GM23248 (cell line): ENCODE results near the gene TUBG2. TPM values are rescaled to one million over a fixed set of nuclear protein-coding genes. Genes with fewer than 3 reads are reported as not detected.

ENCODE experiments used
- DNase-seq: peaks from one replicate; pipeline ENCODE4 v3.0.0-alpha.2; 2015
- H2AFZ ChIP-seq: fragments of 200-600 bp; sonication (generic); 2 replicates; pipeline ENCODE4 v1.6.1; 2016; ENCODE audit warnings: antibody characterized with exemption
- H3F3A ChIP-seq: fragments of 200-600 bp; sonication (generic); 2 replicates; pipeline ENCODE4 v1.6.1; 2016; ENCODE audit warnings: mild to moderate bottlenecking, antibody characterized with exemption, mixed run types; ENCODE audit not compliant: insufficient read depth
- H3K27ac ChIP-seq: fragments of 200-600 bp; sonication (generic); 2 replicates; pipeline ENCODE4 v1.5.1; 2016; ENCODE audit warnings: mild to moderate bottlenecking
- H3K27me3 ChIP-seq: fragments of 200-600 bp; sonication (generic); replicated peaks from 2 replicates; pipeline ENCODE4 v1.6.1; 2016; ENCODE audit warnings: mild to moderate bottlenecking; ENCODE audit not compliant: insufficient read depth
- H3K36me3 ChIP-seq: fragments of 200-600 bp; sonication (generic); 2 replicates; pipeline ENCODE4 v1.6.1; 2016; ENCODE audit warnings: low read depth, mild to moderate bottlenecking
- H3K4me1 ChIP-seq: fragments of 200-600 bp; sonication (generic); 2 replicates; pipeline ENCODE4 v1.6.1; 2016; ENCODE audit warnings: mild to moderate bottlenecking; ENCODE audit not compliant: insufficient read depth
- H3K4me2 ChIP-seq: fragments of 200-600 bp; sonication (generic); one replicate; pipeline ENCODE4 v1.6.1; 2016; ENCODE audit warnings: mild to moderate bottlenecking; ENCODE audit not compliant: unreplicated experiment
- H3K4me3 ChIP-seq: fragments of 200-600 bp; sonication (generic); 2 replicates; pipeline ENCODE4 v1.5.1; 2016; ENCODE audit warnings: mild to moderate bottlenecking
- H3K79me2 ChIP-seq: fragments of 200-600 bp; sonication (generic); 2 replicates; pipeline ENCODE4 v1.6.1; 2016; ENCODE audit warnings: mild to moderate bottlenecking; ENCODE audit not compliant: insufficient read depth
- H3K9ac ChIP-seq: fragments of 200-600 bp; sonication (generic); 2 replicates; pipeline ENCODE4 v1.6.1; 2016; ENCODE audit warnings: mild to moderate bottlenecking
- H3K9me2 ChIP-seq: fragments of 200-600 bp; sonication (generic); 2 replicates; pipeline ENCODE4 v1.6.1; 2016; ENCODE audit warnings: mixed run types, mild to moderate bottlenecking, moderate library complexity; ENCODE audit not compliant: insufficient read depth
- H3K9me3 ChIP-seq: fragments of 200-600 bp; sonication (generic); one replicate; pipeline ENCODE4 v1.6.1; 2017; ENCODE audit warnings: low read depth
- H4K20me1 ChIP-seq: fragments of 200-600 bp; sonication (generic); 2 replicates; pipeline ENCODE4 v1.6.0; 2016; ENCODE audit not compliant: insufficient read depth
- EZH2 ChIP-seq: fragments of 200-600 bp; sonication (generic); IDR thresholded peaks from 2 replicates; pipeline ENCODE4 v1.6.1; 2018; ENCODE audit warnings: antibody characterized with exemption, mild to moderate bottlenecking; ENCODE audit not compliant: insufficient read depth, poor library complexity, severe bottlenecking
- WGBS, 2 experiments: methylation state at CpG; one replicate each; pipeline ENCODE4 v1.1.6; 2015 to 2017; ENCODE audit warnings: low lambda C conversion rate in 2 of 2, low coverage in 1 of 2; ENCODE audit errors: missing lambda C conversion rate in 2 of 2; 5-methylcytosine and 5-hydroxymethylcytosine counted together
- in situ Hi-C: fragments of 300-500 bp; cut with MboI; formaldehyde crosslinking; loops from 2 replicates; pipeline ENCODE4 v1.15.0; 2020
- microRNA-seq: library from miRNA; unstranded; fragments of <30 nt; microRNA quantifications from one replicate; pipeline ENCODE4, GENCODE V29; 2016; ENCODE audit warnings: borderline number of aligned reads
- polyA plus RNA-seq: library from polyadenylated mRNA; unstranded; fragments of >200 nt; fragmentation: Nextera tagmentation; extraction: Ambion mirVana; gene quantifications from 2 replicates; pipeline ENCODE4 v1.2.1, GENCODE V29; 2016
- small RNA-seq: library from RNA; depleted of rRNA; stranded (forward); fragments of <200 nt; gene quantifications from one replicate; pipeline ENCODE3, GENCODE V24; 2014; ENCODE audit warnings: low read depth, low replicate concordance
- total RNA-seq: library from RNA; depleted of rRNA; stranded (reverse); fragments of >200 nt; shearing (Covaris generic); gene quantifications from 2 replicates; pipeline ENCODE4 v1.2.3, GENCODE V29; 2014; rRNA removed

Gene TUBG2
- total and polyA plus RNA-seq, 2 experiments from 2014 or later: 14.4 to 30.9 TPM

- Histone ChIP-seq H3K9ac (no peak overlapping the region), H3K27ac (no peak overlapping the region)
Measured at GRCh38 chr17:42709561-42709960, 50.5 kb downstream of the TUBG2 start.

More at GRCh38 chr17:42709561-42709960, 50.5 kb downstream of the TUBG2 start:
- Histone ChIP-seq H3K36me3 (peaks cover 65% of the 10 kb centered on the region), H3K4me1 (no peaks in the 10 kb centered on the region), H3K79me2 (no peaks in the 10 kb centered on the region), H3K4me2 (no peak overlapping the region), H4K20me1 (no peaks in the 10 kb centered on the region), H3K27me3 (no peaks in the 10 kb centered on the region), H3K4me3 (no peak overlapping the region), H3F3A (no peaks in the 10 kb centered on the region; the same call in 1 of the 2 replicates), H2AFZ (no peak overlapping the region), H3K9me3 (no peaks in the 10 kb centered on the region), H3K9me2 (no peaks in the 10 kb centered on the region)
- TF ChIP-seq EZH2: no peak
- in situ Hi-C loops: no loop called here
- WGBS, 2 experiments: 96 to 100% methylated on average over 2 of the region's 2 CpGs
- no peak for DNase-seq

Small RNAs within 50 kb of the gene (microRNA-seq; reads per million reads assigned to microRNA genes)
- gene MIR6780A: not detected

Small RNAs within 50 kb of the gene (small RNA-seq; reads per million reads assigned to genes)
- not detected for gene MIR6780A

Other genes starting within 250 kb of the TUBG2 start
- 1,074 and 1,102 TPM in 2 replicates for gene CAVIN1, start 236.0 kb upstream of the TUBG2 start, total RNA-seq
- gene CAVIN1, start 236.0 kb upstream of the TUBG2 start, polyA plus RNA-seq: 666 and 686 TPM in 2 replicates
- gene ATP6V0A1, start 200.4 kb upstream of the TUBG2 start, total RNA-seq: 15.3 and 16.3 TPM in 2 replicates
- gene ATP6V0A1, start 200.4 kb upstream of the TUBG2 start, polyA plus RNA-seq: 21.6 and 26.0 TPM in 2 replicates
- 68.1 and 83.1 TPM in 2 replicates for gene NAGLU, start 123.0 kb upstream of the TUBG2 start, total RNA-seq
- 36.8 and 39.4 TPM in 2 replicates for gene NAGLU, start 123.0 kb upstream of the TUBG2 start, polyA plus RNA-seq
- gene HSD17B1, start 106.4 kb upstream of the TUBG2 start, total RNA-seq: 0.76 and 2.3 TPM in 2 replicates
- 2.6 and 3.0 TPM in 2 replicates for gene HSD17B1, start 106.4 kb upstream of the TUBG2 start, polyA plus RNA-seq
- gene COASY, start 97.1 kb upstream of the TUBG2 start, total RNA-seq: 19.2 and 22.7 TPM in 2 replicates
- 50.1 and 56.9 TPM in 2 replicates for gene COASY, start 97.1 kb upstream of the TUBG2 start, polyA plus RNA-seq
- gene MLX, start 92.2 kb upstream of the TUBG2 start, total RNA-seq: 29.3 and 30.8 TPM in 2 replicates
- 37.0 and 39.3 TPM in 2 replicates for gene MLX, start 92.2 kb upstream of the TUBG2 start, polyA plus RNA-seq
- gene PSMC3IP, start 81.6 kb upstream of the TUBG2 start, total RNA-seq: 8.2 and 8.9 TPM in 2 replicates
- 11.1 and 12.0 TPM in 2 replicates for gene PSMC3IP, start 81.6 kb upstream of the TUBG2 start, polyA plus RNA-seq
- 54.8 and 66.7 TPM in 2 replicates for gene RETREG3, start 49.9 kb upstream of the TUBG2 start, total RNA-seq
- gene RETREG3, start 49.9 kb upstream of the TUBG2 start, polyA plus RNA-seq: 36.3 and 38.0 TPM in 2 replicates
- 42.5 and 53.0 TPM in 2 replicates for gene TUBG1, start 49.6 kb upstream of the TUBG2 start, total RNA-seq
- 91.4 and 95.3 TPM in 2 replicates for gene TUBG1, start 49.6 kb upstream of the TUBG2 start, polyA plus RNA-seq
- gene PLEKHH3, start 17.7 kb downstream of the TUBG2 start, total RNA-seq: 19.0 and 32.2 TPM in 2 replicates
- gene PLEKHH3, start 17.7 kb downstream of the TUBG2 start, polyA plus RNA-seq: 6.4 and 7.5 TPM in 2 replicates
- gene CCR10, start 22.6 kb downstream of the TUBG2 start, total RNA-seq: 1.1 and 3.5 TPM in 2 replicates
- 1.6 and 2.5 TPM in 2 replicates for gene CCR10, start 22.6 kb downstream of the TUBG2 start, polyA plus RNA-seq
- 23.3 and 24.5 TPM in 2 replicates for gene CNTNAP1, start 23.2 kb downstream of the TUBG2 start, total RNA-seq
- 3.2 and 3.6 TPM in 2 replicates for gene CNTNAP1, start 23.2 kb downstream of the TUBG2 start, polyA plus RNA-seq
- gene EZH1, start 85.8 kb downstream of the TUBG2 start, total RNA-seq: 22.4 and 22.5 TPM in 2 replicates
- gene EZH1, start 85.8 kb downstream of the TUBG2 start, polyA plus RNA-seq: 19.9 and 22.8 TPM in 2 replicates
- gene RAMP2, start 101.9 kb downstream of the TUBG2 start, total RNA-seq: 3.7 TPM in 1 of 2 replicates, not detected in the other
- 2.3 and 2.4 TPM in 2 replicates for gene RAMP2, start 101.9 kb downstream of the TUBG2 start, polyA plus RNA-seq
- gene VPS25, start 114.2 kb downstream of the TUBG2 start, total RNA-seq: 93.0 and 96.0 TPM in 2 replicates
- gene VPS25, start 114.2 kb downstream of the TUBG2 start, polyA plus RNA-seq: 103 TPM in 2 replicates
- 3.0 and 3.4 TPM in 2 replicates for gene WNK4, start 121.3 kb downstream of the TUBG2 start, total RNA-seq
- 11.4 and 12.6 TPM in 2 replicates for gene WNK4, start 121.3 kb downstream of the TUBG2 start, polyA plus RNA-seq
- gene COA3, start 139.4 kb downstream of the TUBG2 start, total RNA-seq: 39.1 and 48.0 TPM in 2 replicates
- gene COA3, start 139.4 kb downstream of the TUBG2 start, polyA plus RNA-seq: 125 TPM in 2 replicates
- not detected in 2 replicates for gene CNTD1, start 139.6 kb downstream of the TUBG2 start, total RNA-seq
- 0.14 and 0.71 TPM in 2 replicates for gene CNTD1, start 139.6 kb downstream of the TUBG2 start, polyA plus RNA-seq
- gene BECN1, start 165.0 kb downstream of the TUBG2 start, total RNA-seq: 134 and 191 TPM in 2 replicates
- gene BECN1, start 165.0 kb downstream of the TUBG2 start, polyA plus RNA-seq: 105 and 117 TPM in 2 replicates
- gene PSME3, start 174.1 kb downstream of the TUBG2 start, total RNA-seq: 88.1 and 104 TPM in 2 replicates
- 170 and 176 TPM in 2 replicates for gene PSME3, start 174.1 kb downstream of the TUBG2 start, polyA plus RNA-seq
- 0.13 and 0.22 TPM in 2 replicates for gene AOC2, start 185.3 kb downstream of the TUBG2 start, total RNA-seq
- gene AOC2, start 185.3 kb downstream of the TUBG2 start, polyA plus RNA-seq: 0.09 and 0.14 TPM in 2 replicates
- gene AOC3, start 191.9 kb downstream of the TUBG2 start, total RNA-seq: 0.13 TPM in 1 of 2 replicates, not detected in the other
- 0.05 TPM in 1 of 2 replicates, not detected in the other for gene AOC3, start 191.9 kb downstream of the TUBG2 start, polyA plus RNA-seq
- not detected in 2 replicates for gene G6PC1, start 241.5 kb downstream of the TUBG2 start, total RNA-seq
- not detected in 2 replicates for gene G6PC1, start 241.5 kb downstream of the TUBG2 start, polyA plus RNA-seq